C4-2B (cell line): Measurements from ENCODE around the gene TNK2.

Source experiments
- H3K27ac ChIP-seq: fragments of 450-650 bp; 2 replicates; pipeline ENCODE4 v1.5.1; 2017
- ZFX ChIP-seq: fragments of 450-650 bp; IDR thresholded peaks from 2 replicates; pipeline ENCODE4 v1.6.1; 2017
- TF ChIP-seq, protein P1 (sequence below): fragments of 450-650 bp; conservative IDR thresholded peaks from 2 replicates; pipeline ENCODE4 v1.5.1; 2017; ENCODE audit warnings: mild to moderate bottlenecking

TNK2 gene

DNA sequence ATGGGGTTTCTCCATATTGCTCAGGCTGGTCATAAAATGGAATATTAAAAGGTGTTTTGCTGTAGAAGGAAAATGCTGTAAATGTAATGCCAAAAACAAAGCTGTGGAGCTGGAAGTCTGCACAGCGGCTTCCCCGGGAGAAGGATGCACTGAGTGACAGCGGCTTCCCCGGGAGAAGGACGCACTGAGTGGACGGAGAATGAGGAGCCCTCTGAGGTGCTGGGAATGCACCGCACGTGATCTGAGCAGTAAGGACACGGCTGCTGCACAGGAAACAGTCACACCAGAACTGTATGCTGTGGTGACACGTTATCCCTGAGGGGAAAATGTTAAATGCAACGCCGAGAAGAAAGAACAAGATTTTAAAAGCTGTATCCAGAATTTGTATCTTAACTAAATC, 24.6 kb downstream of the TNK2 start:
- TF ChIP-seq, protein P1, sequence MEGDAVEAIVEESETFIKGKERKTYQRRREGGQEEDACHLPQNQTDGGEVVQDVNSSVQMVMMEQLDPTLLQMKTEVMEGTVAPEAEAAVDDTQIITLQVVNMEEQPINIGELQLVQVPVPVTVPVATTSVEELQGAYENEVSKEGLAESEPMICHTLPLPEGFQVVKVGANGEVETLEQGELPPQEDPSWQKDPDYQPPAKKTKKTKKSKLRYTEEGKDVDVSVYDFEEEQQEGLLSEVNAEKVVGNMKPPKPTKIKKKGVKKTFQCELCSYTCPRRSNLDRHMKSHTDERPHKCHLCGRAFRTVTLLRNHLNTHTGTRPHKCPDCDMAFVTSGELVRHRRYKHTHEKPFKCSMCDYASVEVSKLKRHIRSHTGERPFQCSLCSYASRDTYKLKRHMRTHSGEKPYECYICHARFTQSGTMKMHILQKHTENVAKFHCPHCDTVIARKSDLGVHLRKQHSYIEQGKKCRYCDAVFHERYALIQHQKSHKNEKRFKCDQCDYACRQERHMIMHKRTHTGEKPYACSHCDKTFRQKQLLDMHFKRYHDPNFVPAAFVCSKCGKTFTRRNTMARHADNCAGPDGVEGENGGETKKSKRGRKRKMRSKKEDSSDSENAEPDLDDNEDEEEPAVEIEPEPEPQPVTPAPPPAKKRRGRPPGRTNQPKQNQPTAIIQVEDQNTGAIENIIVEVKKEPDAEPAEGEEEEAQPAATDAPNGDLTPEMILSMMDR, result no peak
- TF ChIP-seq ZFX, result no peak
- H3K27ac ChIP-seq, result no peak overlapping the region

DNA sequence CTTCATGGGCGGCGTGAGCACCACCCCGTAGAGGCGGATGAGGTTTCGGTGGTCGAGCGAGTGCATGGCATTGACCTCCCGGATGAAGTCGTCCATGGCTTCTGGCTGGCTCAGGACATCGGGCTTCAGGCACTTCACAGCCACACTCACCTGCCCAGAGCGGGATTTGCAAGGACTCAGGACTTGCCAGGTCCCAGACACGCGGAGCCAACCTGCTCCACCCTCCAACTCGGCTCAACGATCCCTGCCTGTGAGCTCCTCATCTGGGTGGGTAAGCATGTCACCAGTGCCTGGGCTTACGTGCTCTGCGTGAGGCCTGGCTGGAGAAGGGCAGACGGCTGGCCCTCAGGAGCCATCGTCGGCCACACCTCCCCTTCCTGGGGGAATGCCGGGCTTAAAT, 25.2 kb downstream of the TNK2 start:
- H3K27ac ChIP-seq, result no peak overlapping the region
- TF ChIP-seq ZFX, result no peak
- TF ChIP-seq, protein P1, result no peak

DNA sequence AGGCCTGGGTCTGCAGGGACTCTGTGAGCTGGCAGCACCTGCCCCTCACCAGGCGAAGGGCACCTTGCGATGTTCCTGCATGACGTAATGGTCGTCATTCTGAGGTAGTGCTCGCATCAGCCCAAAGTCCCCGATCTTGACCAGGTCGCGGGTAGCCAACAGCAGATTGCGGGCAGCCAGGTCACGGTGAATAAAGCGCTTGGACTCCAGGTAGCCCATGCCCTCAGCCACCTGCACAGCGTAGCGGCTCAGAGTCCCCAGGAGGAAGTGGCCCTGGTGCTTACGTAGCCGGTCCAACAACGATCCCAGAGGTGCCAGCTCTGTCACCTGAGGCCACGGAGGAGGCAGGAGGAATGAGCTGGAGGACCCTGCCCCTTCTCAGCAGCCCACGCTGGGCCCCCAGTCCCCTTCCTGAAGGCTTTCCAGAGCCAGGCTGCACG, 26.3 kb downstream of the TNK2 start:
- no peak for TF ChIP-seq ZFX
- TF ChIP-seq, protein P1, result no peak
- no peak overlapping the region for H3K27ac ChIP-seq

DNA sequence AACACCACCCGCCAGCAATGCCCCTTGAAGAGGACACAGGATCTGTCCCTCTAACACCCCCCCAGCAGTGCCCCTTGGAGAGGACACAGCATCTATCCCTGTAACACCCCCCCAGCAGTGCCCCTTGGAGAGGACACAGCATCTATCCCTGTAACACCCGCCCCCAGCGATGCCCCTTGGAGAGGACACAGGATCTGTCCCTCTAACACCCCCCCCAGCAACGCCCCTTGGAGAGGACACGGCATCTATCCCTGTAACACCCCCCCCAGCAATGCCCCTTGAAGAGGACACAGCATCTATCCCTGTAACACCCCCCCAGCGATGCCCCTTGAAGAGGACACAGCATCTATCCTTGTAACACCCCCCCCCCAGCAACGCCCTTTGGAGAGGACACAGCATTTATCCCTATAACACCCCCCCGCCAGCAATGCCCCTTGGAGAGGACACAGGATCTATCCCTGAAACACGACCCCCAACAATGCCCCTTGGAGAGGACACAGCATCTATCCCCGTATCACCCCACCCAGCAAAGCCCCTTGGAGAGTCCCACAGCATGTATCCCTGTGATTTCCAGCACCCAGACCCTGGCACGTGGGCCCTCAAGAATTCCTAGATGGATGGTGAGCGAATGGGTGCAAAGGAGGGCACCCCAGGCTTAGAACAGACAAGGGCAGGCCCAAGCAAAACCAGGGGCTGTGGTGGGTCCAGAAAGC, 26.9 kb downstream of the TNK2 start:
- no peak overlapping the region for H3K27ac ChIP-seq
- TF ChIP-seq, protein P1, result no peak
- TF ChIP-seq ZFX, result no peak

DNA sequence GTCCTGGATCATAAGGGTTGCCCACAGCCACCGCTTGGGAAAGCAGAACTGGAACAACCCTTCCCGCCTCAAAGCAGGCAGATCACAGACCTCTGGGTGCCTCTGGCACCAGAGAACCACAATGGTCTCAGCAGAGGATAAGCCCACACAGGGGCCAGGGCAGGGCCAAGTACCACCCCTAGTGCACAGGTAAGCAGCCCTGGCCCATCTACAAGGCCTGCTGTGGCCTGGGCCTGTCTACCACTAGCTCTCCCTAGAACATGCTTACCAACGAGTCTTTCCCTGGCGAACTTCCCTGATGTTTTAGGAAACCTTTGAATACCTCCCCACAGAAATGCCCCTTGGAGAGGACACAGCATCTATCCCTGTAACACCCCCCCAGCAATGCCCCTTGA, 28.3 kb downstream of the TNK2 start:
- TF ChIP-seq, protein P1, result no peak
- no peak for TF ChIP-seq ZFX
- no peak overlapping the region for H3K27ac ChIP-seq

DNA sequence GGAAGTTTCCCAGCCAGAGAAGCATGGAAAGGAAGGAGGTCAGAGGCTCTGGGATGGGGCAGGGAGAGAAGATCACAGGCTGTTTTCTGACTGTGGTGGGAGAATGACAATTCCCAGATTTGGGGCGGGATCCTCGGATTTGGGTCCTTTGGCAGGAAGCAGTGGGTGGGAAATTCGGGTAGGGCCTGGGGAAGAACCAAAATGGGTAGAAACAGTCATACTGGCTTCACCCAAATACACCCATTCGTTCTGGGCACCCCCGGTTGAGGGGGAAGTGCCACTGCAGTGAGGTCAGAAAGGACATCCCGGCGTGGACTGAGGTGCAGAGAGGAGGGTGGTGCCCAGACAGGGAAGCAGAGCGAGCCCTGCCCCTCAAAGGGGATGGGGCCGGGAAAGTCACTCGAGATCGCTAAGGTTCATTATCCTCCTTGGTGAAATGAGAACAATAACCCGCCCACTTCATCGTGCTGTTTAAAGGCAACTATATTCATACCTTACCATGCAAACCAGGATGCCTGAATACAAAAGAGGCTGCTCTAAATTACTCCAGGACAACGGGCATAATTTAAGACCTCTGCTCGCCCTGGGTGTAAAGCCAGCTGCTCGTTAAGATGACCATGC, 28.8 kb downstream of the TNK2 start:
- no peak overlapping the region for H3K27ac ChIP-seq
- no peak for TF ChIP-seq ZFX
- TF ChIP-seq, protein P1, result no peak

DNA sequence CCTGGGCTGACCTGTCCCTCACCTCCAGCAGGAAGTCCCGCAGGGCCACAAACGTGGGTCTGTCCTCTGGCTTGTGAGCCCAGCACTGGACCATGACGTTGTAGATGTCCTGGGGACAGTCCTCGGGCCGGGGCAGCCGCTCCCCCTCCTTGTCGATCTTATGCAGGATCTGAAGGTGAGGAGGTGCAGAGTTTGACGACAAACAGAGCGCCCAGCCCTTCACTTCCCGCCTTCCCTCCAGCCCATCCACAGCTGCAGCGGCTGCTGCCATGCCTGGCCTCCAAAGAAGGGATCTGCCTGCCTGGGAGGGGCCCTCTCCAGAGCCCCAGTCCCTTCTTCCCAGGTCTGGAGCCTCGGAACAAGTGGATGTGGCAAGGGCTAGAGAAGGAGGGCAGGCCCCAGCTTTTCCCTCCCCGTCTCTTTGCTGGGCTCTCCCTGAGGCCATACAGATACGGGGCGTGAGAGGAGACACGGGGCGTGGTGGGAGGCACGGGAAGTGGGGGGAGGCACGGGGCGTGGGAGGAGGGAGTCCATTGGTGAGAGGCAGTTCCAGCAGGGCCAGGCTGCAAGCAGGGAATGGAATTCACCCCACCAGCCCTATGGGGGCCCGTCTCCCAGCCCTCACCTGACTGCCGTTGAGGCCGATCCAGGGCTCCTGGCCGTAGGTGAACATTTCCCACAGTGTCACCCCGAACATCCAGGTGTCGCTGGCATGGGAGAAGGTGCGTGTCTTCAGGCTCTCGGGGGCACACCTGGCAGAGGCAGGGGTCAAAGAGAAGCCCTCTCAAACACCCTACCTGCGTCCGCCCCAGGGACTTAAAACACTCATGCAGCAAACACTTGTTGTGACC, 29.7 kb downstream of the TNK2 start:
- no peak for TF ChIP-seq ZFX
- TF ChIP-seq, protein P1, result no peak
- no peak overlapping the region for H3K27ac ChIP-seq
